HG02981 (cell line): Measurements from ENCODE around the gene PCDHA1.
"Not testable (repeated sequence)": the region's sequence is repeated elsewhere in the genome, so short reads cannot be mapped to it uniquely, and the experiment has no call there.

Experiments
- ATAC-seq: cut with Tn5 transposase; IDR thresholded peaks from one replicate; pipeline ENCODE4 v1.9.1; 2021; ENCODE audit warnings: mild to moderate bottlenecking, moderate library complexity; ENCODE audit not compliant: unreplicated experiment

Gene PCDHA1

DNA sequence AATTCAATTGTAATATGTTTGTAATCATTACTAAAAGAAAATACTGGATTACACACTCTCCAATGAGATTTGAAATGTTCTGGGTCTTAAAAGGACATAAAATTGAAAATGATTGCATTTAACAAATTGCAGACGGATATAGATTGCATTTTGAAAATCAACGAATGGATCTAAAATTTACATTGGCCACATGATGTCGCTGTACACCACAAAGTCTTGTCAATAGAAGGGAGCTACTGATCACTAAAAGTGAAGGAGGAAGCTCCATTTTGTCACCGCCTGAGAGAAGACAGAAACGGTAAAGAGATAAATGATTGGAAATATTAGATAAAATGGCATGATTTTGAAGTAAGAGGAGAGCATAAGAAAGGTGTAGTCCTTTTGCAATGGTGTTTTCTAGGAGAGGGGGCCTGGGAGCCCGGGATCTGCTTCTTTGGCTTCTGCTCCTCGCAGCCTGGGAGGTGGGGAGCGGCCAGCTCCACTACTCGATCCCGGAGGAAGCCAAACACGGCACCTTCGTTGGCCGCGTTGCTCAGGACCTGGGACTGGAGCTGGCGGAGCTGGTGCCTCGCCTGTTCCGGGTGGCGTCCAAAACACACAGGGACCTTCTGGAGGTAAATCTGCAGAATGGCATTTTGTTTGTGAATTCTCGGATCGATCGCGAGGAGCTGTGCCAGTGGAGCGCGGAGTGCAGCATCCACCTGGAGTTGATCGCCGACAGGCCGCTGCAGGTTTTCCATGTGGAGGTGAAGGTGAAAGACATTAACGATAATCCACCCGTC, at the start of gene PCDHA1:
TSS of gene PCDHA1 (plus strand) at position 236 of the 782 bp plus-strand sequence.
- no peak for ATAC-seq

DNA sequence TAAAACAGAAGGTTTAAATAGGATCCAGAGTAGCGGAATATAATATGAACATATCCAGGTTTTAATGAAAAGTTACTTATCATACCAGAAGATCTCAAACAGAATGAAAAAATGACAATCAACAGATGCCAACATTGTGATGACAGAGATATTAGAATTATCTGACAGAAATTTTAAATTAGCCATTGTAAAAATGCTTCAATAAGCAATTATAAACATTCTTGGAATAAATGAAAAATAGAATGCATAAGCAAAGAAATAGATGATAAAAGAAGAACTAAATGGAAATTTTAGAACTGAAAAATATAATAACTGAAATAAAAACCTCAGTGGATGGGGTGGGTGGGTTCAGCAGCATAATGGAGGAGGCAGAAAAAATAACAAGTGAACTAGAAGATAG, 48.5 kb upstream of the PCDHA1 start:
- ATAC-seq: no peak

DNA sequence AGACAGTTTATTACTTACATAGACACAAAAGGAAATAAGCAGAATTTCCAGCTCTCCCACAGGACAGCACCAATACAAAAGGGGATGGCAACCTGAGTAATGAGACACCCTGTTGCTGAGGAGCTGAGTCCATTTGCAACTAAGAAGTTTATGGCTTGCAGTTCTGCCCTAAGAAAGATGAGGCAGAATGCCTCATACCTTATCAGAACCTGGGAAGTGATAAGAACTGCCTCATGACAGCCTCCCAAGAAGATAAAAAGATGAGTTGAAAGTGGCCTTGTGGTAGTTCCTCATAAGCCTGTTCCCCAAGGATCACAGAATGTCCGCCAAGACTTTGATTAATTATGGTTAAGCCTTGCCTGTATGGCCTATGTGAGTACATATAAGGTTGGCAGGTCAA, 44.0 kb upstream of the PCDHA1 start:
- no peak for ATAC-seq

DNA sequence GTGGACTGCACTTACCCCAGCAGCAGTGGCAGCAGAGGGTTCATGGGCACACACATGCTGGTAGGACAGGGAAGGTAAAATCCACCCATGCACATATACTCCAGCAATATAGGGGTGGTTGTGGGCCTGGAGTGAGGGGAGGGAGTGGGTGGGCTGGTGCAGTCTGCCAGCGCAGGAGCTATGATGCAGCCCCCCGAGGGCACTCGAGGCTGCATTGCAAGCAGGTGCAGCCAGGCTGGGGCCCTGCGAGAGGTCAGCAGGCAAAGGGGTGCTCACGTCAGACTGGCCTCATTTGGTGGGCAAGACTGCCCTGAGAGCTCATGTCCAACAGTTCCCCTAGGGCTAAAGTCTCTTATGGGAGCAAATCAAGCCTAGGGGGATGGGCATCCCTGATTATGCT, 32.4 kb upstream of the PCDHA1 start:
- no peak for ATAC-seq

DNA sequence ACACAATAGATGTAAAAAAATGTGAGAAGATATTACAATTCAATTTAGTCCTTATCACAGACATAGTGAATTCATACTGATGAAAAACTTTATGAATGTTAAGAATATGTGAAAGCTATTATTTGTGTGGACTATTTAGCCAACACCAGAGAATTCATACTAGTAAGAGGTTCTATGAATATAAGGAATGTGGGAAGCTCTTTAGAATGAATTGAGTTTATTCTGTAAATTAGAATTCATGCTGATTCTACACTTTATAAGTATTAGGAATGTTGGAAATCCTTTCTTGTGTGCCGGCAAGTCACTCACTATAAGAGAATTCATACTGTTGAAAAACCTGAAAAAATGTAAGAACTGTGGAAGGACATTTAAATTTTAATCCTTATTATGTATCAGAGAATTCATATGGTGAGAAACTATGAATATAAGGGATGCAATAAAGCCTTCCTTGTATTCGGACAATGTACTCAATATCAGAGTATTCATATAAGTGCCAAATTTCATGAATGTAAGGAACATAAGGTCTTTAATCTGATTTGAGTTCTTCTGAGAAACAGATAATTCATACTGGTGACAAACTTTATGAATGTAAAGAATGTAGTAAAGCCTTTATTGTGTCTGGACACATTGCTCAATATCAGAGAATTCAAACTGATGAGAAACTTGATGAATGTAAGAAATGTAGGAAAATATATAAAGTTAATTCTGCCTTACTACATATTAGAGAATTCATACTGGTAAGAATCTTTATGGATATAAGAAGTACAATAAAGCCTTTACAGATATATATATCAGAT, 21.6 kb upstream of the PCDHA1 start:
- no peak for ATAC-seq

DNA sequence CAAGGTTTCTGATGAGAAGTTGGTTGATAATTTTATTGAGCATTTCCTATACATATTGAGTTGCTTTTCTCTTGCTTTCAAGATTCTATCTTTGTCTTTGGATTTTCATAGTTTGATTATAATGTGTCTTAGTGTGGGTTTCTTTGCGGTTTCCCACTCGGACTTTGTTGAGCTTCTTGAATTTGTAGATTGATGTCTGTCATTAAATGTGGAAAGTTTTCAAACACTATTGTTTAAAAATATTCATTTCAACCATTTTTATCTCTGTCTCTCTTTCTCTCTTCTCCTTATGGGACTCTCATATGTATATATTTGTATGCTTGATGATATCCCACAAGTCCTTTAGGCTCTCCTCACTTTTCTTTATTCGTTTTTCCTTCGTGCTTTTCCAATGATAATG, 18.5 kb upstream of the PCDHA1 start:
- no peak for ATAC-seq

DNA sequence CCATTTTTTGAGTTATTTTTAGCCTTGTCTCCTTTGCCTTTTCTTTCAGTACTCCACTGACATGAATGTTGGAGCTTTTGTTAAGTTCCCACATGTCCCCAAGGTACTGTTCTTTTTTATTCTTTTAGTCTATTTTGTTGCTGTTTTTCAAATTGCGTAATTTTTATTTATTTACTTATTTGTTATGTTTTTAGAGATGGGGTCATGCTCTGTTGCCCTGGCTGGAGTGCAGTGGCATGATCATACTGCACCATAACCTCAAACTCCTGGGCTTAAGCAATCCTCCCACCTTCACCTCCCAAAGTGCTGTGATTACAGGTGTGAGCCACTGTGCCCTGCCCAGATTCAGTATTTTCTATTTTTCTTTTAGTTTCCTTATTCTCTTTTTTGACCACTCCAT, 5.4 kb upstream of the PCDHA1 start:
- ATAC-seq: no peak

DNA sequence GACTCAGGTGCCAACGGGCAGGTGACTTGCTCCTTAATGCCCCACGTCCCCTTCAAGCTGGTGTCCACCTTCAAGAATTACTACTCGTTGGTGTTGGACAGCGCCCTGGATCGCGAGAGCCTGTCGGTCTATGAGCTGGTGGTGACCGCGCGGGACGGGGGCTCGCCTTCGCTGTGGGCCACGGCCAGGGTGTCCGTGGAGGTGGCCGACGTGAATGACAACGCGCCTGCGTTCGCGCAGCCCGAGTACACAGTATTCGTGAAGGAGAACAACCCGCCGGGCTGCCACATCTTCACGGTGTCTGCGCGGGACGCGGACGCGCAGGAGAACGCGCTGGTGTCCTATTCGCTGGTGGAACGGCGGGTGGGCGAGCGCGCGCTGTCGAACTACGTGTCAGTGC, 1.5 kb downstream of the PCDHA1 start:
- not testable (repeated sequence) for ATAC-seq

DNA sequence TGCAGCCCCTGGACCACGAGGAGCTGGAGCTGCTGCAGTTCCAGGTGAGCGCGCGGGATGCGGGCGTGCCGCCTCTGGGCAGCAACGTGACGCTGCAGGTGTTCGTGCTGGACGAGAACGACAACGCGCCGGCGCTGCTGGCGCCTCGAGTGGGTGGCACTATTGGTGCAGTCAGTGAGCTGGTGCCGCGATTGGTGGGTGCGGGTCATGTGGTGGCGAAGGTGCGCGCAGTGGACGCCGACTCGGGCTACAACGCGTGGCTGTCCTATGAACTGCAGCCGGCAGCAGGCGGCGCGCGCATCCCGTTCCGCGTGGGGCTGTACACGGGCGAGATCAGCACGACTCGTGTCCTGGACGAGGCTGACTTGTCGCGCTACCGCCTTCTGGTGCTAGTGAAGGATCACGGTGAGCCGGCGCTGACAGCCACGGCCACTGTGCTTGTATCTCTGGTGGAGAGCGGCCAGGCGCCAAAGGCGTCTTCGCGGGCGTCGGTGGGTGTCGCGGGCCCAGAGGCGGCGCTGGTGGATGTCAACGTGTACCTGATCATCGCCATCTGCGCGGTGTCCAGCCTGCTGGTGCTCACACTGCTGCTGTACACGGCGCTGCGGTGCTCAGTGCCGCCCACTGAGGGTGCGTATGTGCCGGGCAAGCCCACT, 2.0 kb downstream of the PCDHA1 start:
- ATAC-seq: not testable (repeated sequence)

DNA sequence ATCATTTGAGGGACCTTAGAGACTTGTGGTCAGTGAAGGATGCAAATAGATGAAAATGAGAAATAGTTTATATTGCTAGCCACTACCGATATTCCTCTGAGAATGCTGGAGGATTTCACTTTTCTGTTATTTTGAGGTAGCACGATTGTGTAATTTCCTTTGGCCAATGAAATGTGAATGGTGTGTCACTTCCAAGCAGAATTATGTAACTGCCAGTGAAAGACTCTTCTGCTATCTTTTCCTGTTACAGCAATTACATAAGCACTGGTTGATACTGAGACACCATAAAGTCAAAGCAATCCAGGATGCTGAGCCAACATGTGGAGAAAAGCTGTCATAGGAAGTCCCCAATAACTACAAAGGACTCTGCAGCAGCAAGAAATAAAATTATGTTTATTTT, 5.1 kb downstream of the PCDHA1 start:
- ATAC-seq: no peak

DNA sequence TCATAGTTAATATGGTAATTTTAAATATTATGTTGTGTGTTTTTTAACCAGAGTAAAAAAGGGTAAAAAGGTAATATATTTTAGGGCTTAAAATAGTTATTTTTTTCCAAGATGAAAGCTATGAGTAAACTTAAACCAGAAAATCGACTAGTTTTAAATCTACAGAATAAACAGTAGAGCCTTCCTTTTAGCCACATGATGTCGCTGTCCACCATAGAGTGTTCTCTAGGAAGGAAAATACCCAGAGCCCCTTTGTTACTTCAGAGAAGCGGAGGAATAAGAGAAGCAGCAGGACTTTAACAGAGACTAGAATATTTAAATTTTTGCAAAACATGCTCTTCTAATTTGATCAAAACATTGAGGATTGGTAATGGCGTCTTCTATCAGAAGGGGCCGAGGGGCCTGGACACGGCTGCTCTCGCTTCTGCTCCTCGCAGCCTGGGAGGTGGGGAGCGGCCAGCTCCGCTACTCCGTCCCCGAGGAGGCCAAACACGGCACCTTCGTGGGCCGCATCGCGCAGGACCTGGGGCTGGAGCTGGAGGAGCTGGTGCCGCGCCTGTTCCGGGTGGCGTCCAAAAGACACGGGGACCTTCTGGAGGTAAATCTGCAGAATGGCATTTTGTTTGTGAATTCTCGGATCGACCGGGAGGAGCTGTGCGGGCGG, 8.8 kb downstream of the PCDHA1 start, which contains the start of gene PCDHA2:
TSS of gene PCDHA2 (plus strand) at position 258 of the 664 bp plus-strand sequence.
- no peak for ATAC-seq

DNA sequence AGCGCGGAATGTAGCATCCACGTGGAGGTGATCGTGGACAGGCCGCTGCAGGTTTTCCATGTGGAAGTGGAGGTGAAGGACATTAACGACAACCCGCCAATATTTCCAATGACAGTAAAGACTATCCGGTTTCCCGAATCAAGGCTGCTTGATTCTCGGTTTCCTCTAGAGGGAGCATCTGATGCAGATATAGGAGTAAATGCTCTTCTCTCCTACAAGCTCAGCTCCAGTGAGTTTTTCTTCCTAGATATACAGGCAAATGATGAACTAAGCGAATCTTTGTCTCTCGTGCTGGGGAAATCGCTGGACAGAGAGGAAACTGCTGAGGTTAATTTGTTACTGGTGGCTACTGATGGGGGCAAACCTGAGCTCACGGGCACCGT, 9.3 kb downstream of the PCDHA1 start:
- ATAC-seq: no peak

DNA sequence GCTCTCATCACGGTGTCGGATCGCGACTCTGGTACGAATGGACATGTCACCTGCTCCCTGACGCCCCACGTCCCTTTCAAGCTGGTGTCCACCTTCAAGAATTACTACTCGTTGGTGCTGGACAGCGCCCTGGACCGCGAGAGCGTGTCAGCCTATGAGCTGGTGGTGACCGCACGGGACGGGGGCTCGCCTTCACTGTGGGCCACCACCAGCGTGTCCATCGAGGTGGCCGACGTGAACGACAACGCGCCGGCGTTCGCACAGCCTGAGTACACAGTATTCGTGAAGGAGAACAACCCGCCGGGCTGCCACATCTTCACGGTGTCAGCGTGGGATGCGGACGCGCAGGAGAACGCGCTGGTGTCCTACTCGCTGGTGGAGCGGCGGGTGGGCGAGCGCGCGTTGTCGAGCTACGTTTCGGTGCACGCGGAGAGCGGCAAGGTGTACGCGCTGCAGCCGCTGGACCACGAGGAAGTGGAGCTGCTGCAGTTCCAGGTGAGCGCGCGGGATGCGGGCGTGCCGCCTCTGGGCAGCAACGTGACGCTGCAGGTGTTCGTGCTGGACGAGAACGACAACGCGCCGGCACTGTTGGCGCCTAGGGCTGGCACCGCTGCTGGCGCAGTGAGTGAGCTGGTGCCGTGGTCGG, 10.3 kb downstream of the PCDHA1 start:
- not testable (repeated sequence) for ATAC-seq

DNA sequence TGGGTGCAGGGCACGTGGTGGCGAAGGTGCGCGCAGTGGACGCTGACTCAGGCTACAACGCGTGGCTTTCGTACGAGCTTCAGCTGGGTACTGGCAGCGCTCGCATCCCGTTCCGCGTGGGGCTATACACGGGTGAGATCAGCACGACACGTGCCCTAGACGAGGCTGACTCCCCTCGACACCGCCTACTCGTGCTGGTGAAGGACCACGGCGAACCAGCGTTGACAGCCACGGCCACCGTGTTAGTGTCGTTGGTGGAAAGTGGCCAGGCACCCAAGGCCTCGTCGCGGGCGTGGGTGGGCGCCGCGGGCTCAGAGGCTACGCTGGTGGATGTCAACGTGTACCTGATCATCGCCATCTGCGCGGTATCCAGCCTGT, 10.8 kb downstream of the PCDHA1 start:
- ATAC-seq: no peak

DNA sequence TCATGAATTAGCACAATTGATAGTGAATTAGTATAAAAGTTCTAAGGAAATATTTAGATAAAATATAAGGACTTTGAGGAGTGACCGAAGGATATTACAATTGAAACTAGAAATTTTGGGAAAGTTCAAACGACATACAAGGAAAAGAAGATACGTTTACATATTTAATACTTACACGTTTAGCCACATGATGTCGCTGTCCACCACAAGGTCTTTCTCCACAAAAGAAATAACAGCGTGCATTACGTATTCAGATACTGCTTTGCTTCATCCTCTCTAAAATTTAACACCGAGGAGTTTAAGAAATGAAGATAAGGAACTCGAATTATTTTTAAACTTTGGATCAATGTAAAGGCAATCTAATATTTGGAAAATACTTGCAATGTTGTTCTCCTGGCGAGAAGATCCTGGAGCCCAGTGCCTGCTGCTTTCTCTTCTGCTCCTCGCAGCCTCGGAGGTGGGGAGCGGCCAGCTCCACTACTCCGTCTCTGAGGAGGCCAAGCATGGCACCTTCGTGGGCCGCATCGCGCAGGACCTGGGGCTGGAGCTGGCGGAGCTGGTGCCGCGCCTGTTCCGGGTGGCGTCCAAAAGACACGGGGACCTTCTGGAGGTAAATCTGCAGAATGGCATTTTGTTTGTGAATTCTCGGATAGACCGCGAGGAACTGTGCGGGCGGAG, 15.0 kb downstream of the PCDHA1 start, which contains the start of gene PCDHA3:
TSS of gene PCDHA3 (plus strand) at position 242 of the 678 bp plus-strand sequence.
- no peak for ATAC-seq

DNA sequence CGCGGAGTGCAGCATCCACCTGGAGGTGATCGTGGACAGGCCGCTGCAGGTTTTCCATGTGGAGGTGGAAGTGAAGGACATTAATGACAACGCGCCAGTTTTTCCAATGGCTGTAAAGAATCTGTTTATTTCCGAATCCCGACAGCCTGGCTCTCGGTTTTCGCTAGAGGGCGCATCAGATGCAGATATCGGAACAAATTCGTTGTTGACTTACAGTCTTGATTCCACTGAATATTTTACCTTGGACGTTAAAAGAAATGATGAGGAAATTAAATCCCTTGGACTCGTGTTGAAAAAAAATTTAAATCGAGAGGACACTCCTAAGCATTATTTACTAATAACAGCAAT, 15.5 kb downstream of the PCDHA1 start:
- ATAC-seq: no peak

DNA sequence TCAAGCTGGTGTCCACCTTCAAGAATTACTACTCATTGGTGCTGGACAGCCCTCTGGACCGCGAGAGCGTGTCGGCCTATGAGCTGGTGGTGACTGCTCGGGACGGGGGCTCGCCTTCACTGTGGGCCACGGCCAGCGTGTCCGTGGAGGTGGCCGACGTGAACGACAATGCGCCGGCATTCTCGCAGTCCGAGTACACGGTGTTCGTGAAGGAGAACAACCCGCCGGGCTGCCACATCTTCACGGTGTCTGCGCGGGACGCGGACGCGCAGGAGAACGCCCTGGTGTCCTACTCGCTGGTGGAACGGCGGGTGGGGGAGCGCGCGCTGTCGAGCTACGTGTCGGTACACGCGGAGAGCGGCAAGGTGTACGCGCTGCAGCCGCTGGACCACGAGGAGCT, 16.4 kb downstream of the PCDHA1 start:
- ATAC-seq: not testable (repeated sequence)

DNA sequence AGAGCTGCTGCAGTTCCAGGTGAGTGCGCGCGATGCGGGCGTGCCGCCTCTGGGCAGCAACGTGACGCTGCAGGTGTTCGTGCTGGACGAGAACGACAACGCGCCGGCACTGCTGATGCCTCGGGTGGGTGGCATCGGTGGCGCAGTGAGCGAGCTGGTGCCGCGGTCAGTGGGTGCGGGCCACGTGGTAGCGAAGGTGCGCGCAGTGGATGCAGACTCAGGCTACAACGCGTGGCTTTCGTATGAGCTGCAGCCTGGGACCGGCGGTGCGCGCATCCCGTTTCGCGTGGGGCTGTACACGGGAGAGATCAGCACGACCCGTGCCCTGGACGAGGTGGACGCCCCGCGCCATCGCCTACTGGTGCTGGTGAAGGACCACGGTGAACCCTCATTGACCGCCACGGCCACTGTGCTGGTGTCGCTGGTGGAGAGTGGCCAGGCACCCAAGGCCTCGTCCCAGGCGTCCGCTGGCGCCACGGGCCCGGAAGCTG, 16.9 kb downstream of the PCDHA1 start:
- ATAC-seq: no peak

DNA sequence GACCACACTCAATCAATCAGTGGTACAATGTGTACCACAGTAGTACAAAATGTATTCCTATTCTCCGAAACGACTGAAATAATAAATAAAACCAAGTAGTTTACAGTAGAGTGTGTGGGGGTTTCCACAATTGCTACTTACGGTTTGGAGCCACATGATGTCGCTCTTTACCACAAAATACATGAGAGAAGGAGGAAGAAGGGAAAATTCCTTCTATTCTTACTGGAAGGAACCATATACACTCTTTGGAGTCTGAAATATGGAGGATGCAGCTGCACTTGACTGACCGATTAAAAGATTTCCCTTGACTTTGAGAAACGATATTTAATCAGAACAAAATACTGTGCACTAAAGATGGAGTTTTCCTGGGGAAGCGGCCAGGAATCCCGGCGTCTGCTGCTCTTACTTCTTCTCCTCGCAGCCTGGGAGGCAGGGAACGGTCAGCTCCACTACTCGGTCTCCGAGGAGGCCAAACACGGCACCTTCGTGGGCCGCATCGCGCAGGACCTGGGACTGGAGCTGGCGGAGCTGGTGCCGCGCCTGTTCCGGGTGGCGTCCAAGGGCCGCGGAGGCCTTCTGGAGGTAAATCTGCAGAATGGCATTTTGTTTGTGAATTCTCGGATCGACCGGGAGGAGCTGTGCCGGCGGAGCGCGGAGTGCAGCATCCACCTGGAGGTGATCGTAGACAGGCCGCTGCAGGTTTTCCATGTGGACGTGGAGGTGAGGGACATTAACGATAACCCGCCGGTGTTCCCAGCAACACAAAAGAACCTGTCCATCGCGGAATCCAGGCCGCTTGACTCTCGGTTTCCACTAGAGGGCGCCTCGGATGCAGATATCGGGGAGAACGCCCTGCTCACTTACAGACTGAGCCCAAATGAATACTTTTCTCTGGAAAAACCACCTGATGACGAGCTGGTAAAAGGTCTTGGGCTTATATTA, 21.2 kb downstream of the PCDHA1 start, which contains the start of gene PCDHA4:
TSS of gene PCDHA4 (plus strand) at position 235 of the 942 bp plus-strand sequence.
- ATAC-seq: no peak
